Stimulated activated CD8-positive, alpha-beta memory T cell treated with anti-CD3 and anti-CD28 coated beads, Interleukin-12 subunit alpha, Interleukin-12 subunit beta, amount 100 ng/mL, for 1 hour (primary cell): ENCODE data around the gene STRA8.

Experiments used
- DNase-seq: peaks from one replicate; pipeline ENCODE4 v3.0.0-alpha.2; 2020; ENCODE audit warnings: low read depth

STRA8 gene

GRCh38 chr7:135269921-135270320 lies 36.3 kb downstream of the STRA8 start:
- DNase-seq = no peak

- no peak for DNase-seq
These were observed 37.1 kb downstream of the STRA8 start for GRCh38 chr7:135270577-135271254.

GRCh38 chr7:135271255-135271615 lies 37.6 kb downstream of the STRA8 start:
- DNase-seq = no peak

GRCh38 chr7:135272303-135272702 lies 38.7 kb downstream of the STRA8 start:
- no peak for DNase-seq

- no peak for DNase-seq
These were observed 39.9 kb downstream of the STRA8 start for GRCh38 chr7:135273581-135273980.

- peak; percentile 50 for DNase-seq
These were observed 41.0 kb downstream of the STRA8 start for GRCh38 chr7:135274495-135275268.

GRCh38 chr7:135275971-135276580 lies 42.4 kb downstream of the STRA8 start:
- no peak for DNase-seq

GRCh38 chr7:135277161-135277560 lies 43.5 kb downstream of the STRA8 start:
- DNase-seq = no peak

- peak; percentile 68 for DNase-seq
These were observed 47.8 kb downstream of the STRA8 start for GRCh38 chr7:135281363-135281949.

- peak; percentile 4 for DNase-seq
These were observed 49.1 kb downstream of the STRA8 start for GRCh38 chr7:135282561-135283254.

GRCh38 chr7:135283959-135284638 lies 50.5 kb downstream of the STRA8 start:
- no peak for DNase-seq

GRCh38 chr7:135285547-135286233 lies 52.1 kb downstream of the STRA8 start:
- DNase-seq = no peak

- no peak for DNase-seq
These were observed 53.2 kb downstream of the STRA8 start for GRCh38 chr7:135286876-135287275.

GRCh38 chr7:135290594-135290993 lies 57.0 kb downstream of the STRA8 start:
- DNase-seq = no peak

GRCh38 chr7:135291809-135292253 lies 58.2 kb downstream of the STRA8 start:
- DNase-seq = no peak

GRCh38 chr7:135299235-135299634 lies 65.6 kb downstream of the STRA8 start:
- no peak for DNase-seq

GRCh38 chr7:135300913-135301765 lies 67.5 kb downstream of the STRA8 start:
- no peak for DNase-seq
